ENCODE results near the gene PIK3R6. TPM values are rescaled to one million over a fixed set of nuclear protein-coding genes. Genes with fewer than 3 reads are reported as not detected.
A peak's percentile ranks its signal among the peaks of the same experiment; 100 is the strongest.

The PIK3R6 gene
- total and polyA plus RNA-seq, 2 experiments from 2014 or later: 0.11 to 0.24 TPM

- Histone ChIP-seq H3F3A (replicated peaks; ENCODE audit: low read depth) (no peaks in the 10 kb centered on the region), H3K4me2 (peak overlapping the region; percentile 92), H2AFZ (peak overlapping the region; percentile 99), H3K27ac (ENCODE audit: low read depth) (no peak overlapping the region), H3K4me1 (ENCODE audit: insufficient read depth) (peaks cover under 1% of the 10 kb centered on the region; the same call in 1 of the 2 replicates), H3K4me3 (peak overlapping the region; percentile 57), H4K20me1 (replicated peaks; ENCODE audit: insufficient read depth) (no peaks in the 10 kb centered on the region), H3K79me2 (replicated peaks; ENCODE audit: insufficient read depth) (no peaks in the 10 kb centered on the region), H3K9me2 (ENCODE audit: insufficient read depth) (no peaks in the 10 kb centered on the region), H3K27me3 (ENCODE audit: insufficient read depth) (no peaks in the 10 kb centered on the region), H3K36me3 (ENCODE audit: insufficient read depth) (no peaks in the 10 kb centered on the region)
- peak; percentile 85 for ATAC-seq
- H3K27me3 Mint-ChIP-seq (ENCODE audit: insufficient read depth, low read depth, poor library complexity): peaks cover 5% of the 10 kb centered on the region
- peaks cover 29% of the 10 kb centered on the region for H3K4me1 Mint-ChIP-seq
- no peaks in the 10 kb centered on the region for H3K36me3 Mint-ChIP-seq (ENCODE audit: low read depth)
- peak overlapping the region; percentile 69 for H3K4me3 Mint-ChIP-seq
- H3K9me3 Mint-ChIP-seq: no peaks in the 10 kb centered on the region
- peak; percentile 79 for DNase-seq (ENCODE audit: low spot score)
- H3K27ac Mint-ChIP-seq: no peak overlapping the region
- TF ChIP-seq POLR2AphosphoS5 (IDR thresholded peaks at IDR 0.05; ENCODE audit: low read depth) (no peak), EZH2 (IDR thresholded peaks at IDR 0.05; ENCODE audit: low read depth, unreplicated experiment) (no peak), STAT1 (IDR thresholded peaks at IDR 0.05; ENCODE audit: unreplicated experiment) (no peak), CTCF (conservative IDR thresholded peaks at IDR 0.05; ENCODE audit: low read depth in 2 of 2) (peak; percentile 87 to 88), ETS1 (IDR thresholded peaks at IDR 0.05) (no peak)
Measured at GRCh38 chr17:8894673-8895578, 27.5 kb upstream of the PIK3R6 start.

GRCh38 chr17:8894202-8894671, 26.8 kb upstream of the PIK3R6 start:
- Histone ChIP-seq H3K4me1 (ENCODE audit: insufficient read depth) (no peaks in the 10 kb centered on the region; the same call in 1 of the 2 replicates), H4K20me1 (replicated peaks; ENCODE audit: insufficient read depth) (no peaks in the 10 kb centered on the region), H2AFZ (peak overlapping the region; percentile 99), H3F3A (replicated peaks; ENCODE audit: low read depth) (no peaks in the 10 kb centered on the region), H3K79me2 (replicated peaks; ENCODE audit: insufficient read depth) (no peaks in the 10 kb centered on the region), H3K27ac (ENCODE audit: low read depth) (no peak overlapping the region), H3K4me3 (peak overlapping the region; percentile 57), H3K36me3 (ENCODE audit: insufficient read depth) (no peaks in the 10 kb centered on the region), H3K27me3 (ENCODE audit: insufficient read depth) (no peaks in the 10 kb centered on the region), H3K4me2 (peak overlapping the region; percentile 92), H3K9me2 (ENCODE audit: insufficient read depth) (no peaks in the 10 kb centered on the region)
- Mint-ChIP-seq H3K4me3 (peak overlapping the region; percentile 69), H3K4me1 (peaks cover 27% of the 10 kb centered on the region), H3K36me3 (ENCODE audit: low read depth) (no peaks in the 10 kb centered on the region), H3K27me3 (ENCODE audit: insufficient read depth, low read depth, poor library complexity) (peaks cover 6% of the 10 kb centered on the region), H3K27ac (no peak overlapping the region), H3K9me3 (no peaks in the 10 kb centered on the region)
- DNase-seq (ENCODE audit: low spot score) (peak; percentile 51), ATAC-seq (peak; percentile 71)
- TF ChIP-seq ETS1 (IDR thresholded peaks at IDR 0.05) (no peak), JUNB (IDR thresholded peaks at IDR 0.05; ENCODE audit: unreplicated experiment) (no peak)
